ENCODE results near the gene ASTN2.

The ASTN2 gene

DNA sequence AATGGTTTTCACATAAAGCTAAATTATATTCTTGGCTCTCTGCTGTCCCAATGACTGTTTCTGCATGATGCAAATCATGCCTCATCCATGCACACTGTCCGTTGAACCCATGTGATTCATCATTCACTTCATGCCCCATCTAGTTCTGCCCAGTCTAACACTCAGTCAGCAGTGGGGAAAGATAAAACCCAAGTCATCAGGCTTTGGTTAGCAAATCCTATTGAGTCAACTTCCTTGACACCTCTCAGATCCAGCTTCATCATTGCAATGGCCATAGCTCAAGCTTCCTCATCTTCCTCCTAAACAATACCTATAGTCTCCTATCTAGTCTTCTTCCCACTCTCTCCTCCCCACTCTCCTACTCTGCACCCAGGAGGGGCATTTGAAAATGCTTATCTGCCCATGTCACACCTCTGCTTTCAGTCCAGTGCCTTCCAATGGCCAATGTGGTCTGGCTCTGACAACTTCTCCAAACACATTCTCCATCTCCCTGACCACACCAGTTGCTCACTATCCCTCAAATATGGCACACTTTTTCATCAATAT, 993.8 kb downstream of the ASTN2 start:
- Histone ChIP-seq H4K20me1 (no peaks in the 10 kb centered on the region), H3K4me3 (no peak overlapping the region), H3K4me1 (no peaks in the 10 kb centered on the region), H3K36me3 (0 out of 22 replicates have a peak, but pooled peaks cover 0 to 5% (median 0%) of the 10 kb centered on the region in 11 experiments), H3K27me3 (no peaks in the 10 kb centered on the region), H3K4me2 (no peak overlapping the region), H3K27ac (no peak overlapping the region), H3K9me3 (replicated peaks in 1 of 11) (peaks cover 0 to 5% (median 0%) of the 10 kb centered on the region in 11 experiments; a peak in 1 of 22 replicates), H3K9ac (no peak overlapping the region)
- no peak for TF ChIP-seq Cebpa-rat (IDR thresholded peaks at IDR 0.05)

DNA sequence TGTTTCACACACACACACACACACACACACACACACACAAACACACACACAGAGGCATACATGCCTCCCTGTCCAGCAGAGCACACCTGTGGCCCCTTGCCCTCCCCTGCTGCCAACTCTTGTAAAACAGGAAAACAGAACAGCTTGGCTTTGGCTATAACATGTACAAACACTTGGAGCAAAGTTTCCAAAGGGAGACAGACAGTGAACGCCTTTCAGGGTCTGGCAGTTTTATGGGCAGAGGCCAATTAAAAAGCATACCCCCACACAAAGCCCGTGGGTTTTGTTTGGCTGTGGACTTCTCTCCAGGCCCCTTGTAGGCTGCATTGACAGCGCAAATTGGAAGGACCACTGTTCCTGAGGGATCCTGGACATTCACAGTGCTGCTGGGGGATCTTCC, 995.7 kb downstream of the ASTN2 start:
- H4K20me1 ChIP-seq: no peaks in the 10 kb centered on the region
- no peaks in the 10 kb centered on the region for H3K27me3 ChIP-seq
- TF ChIP-seq Cebpa-rat (IDR thresholded peaks at IDR 0.05): no peak
- H3K27ac ChIP-seq: no peak overlapping the region
- H3K4me3 ChIP-seq: no peak overlapping the region
- H3K9ac ChIP-seq: no peak overlapping the region
- H3K4me1 ChIP-seq: no peaks in the 10 kb centered on the region
- H3K9me3 ChIP-seq (replicated peaks in 1 of 11): no peaks in the 10 kb centered on the region
- 0 out of 22 replicates have a peak, but pooled peaks cover 0 to 5% (median 0%) of the 10 kb centered on the region in 11 experiments for H3K36me3 ChIP-seq
- no peak overlapping the region for H3K4me2 ChIP-seq

DNA sequence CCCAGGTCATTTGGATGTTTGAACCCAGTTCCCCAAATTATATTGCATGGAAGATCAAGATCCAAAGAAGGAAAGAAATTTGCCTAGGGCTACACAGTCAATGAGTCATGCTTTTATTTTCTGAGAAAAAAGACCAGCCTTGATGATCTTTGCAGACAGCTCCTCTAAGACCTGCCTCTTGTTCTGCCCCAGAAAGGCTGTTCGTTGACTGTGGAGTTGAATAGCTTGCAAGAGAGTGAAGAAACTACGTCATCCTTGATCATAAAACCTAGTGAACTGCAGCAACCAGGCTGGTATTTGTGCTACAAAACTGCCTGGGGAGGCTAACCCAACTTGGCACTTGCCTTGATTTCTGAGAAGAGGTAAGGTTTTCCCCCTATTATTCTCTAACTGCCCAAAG, 997.4 kb downstream of the ASTN2 start:
- no peak for TF ChIP-seq Cebpa-rat (IDR thresholded peaks at IDR 0.05)
- no peaks in the 10 kb centered on the region for H4K20me1 ChIP-seq

DNA sequence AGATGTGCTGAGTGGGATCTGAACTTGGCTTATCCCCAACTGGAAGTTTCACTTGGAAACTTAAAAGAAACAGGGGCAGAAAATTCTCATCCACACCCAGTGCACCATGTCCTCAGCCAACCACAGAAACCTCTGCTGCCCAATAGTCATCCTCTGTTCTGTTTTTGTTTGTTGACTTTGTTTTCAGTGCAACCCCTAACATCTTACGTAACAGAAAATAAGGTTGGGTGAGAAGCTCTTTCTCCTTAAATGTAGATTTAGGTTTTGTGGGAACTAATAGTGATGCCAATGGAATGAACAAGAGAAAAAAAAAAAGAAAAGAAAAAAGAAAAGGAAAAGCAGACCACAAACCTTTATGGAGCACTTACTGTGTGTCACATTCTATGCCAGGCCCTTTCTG, 998.4 kb downstream of the ASTN2 start:
- H3K9ac ChIP-seq: no peak overlapping the region
- no peaks in the 10 kb centered on the region for H3K27me3 ChIP-seq
- no peaks in the 10 kb centered on the region for H3K9me3 ChIP-seq (replicated peaks in 1 of 11)
- no peak for TF ChIP-seq Cebpa-rat (IDR thresholded peaks at IDR 0.05)
- no peak overlapping the region for H3K4me2 ChIP-seq
- 0 out of 22 replicates have a peak, but pooled peaks cover 0 to 5% (median 0%) of the 10 kb centered on the region in 11 experiments for H3K36me3 ChIP-seq
- H3K4me1 ChIP-seq: no peaks in the 10 kb centered on the region
- H3K27ac ChIP-seq: no peak overlapping the region
- H3K4me3 ChIP-seq: no peak overlapping the region
- no peaks in the 10 kb centered on the region for H4K20me1 ChIP-seq

More for the DNA sequence above, 997.4 kb downstream of the ASTN2 start:
- Histone ChIP-seq H3K9me3 (replicated peaks in 1 of 11) (no peaks in the 10 kb centered on the region), H3K9ac (no peak overlapping the region), H3K27me3 (no peaks in the 10 kb centered on the region), H3K4me1 (no peaks in the 10 kb centered on the region), H3K27ac (no peak overlapping the region), H3K4me2 (no peak overlapping the region), H3K4me3 (no peak overlapping the region), H3K36me3 (0 out of 22 replicates have a peak, but pooled peaks cover 0 to 5% (median 0%) of the 10 kb centered on the region in 11 experiments)

DNA sequence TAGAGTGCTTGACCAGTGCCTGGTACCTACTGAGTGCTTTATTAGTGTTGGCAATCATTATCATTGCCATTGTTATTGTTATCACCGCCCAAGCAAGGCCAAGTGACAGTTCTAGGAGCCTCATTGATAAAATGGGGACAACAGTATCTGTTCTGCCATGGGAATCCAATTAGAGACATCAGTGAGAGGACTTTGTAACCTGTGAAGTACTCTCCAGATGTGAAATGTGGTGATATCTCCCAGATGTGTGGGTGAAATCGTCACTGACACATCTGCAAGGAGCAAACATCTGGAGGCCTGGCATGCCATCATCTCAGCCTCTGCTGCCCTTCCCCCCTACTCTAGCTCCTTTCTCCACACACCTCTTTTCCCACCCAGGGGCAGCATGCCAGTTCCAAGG, 1000.5 kb downstream of the ASTN2 start:
- H3K27ac ChIP-seq: no peak overlapping the region
- no peak overlapping the region for H3K4me2 ChIP-seq
- H3K4me1 ChIP-seq: no peaks in the 10 kb centered on the region
- H3K36me3 ChIP-seq: no peaks in the 10 kb centered on the region
- H3K9ac ChIP-seq: no peak overlapping the region
- no peaks in the 10 kb centered on the region for H4K20me1 ChIP-seq
- no peak overlapping the region for H3K4me3 ChIP-seq
- no peaks in the 10 kb centered on the region for H3K27me3 ChIP-seq
- H3K9me3 ChIP-seq (replicated peaks in 1 of 11): no peaks in the 10 kb centered on the region
- no peak for TF ChIP-seq Cebpa-rat (IDR thresholded peaks at IDR 0.05)

DNA sequence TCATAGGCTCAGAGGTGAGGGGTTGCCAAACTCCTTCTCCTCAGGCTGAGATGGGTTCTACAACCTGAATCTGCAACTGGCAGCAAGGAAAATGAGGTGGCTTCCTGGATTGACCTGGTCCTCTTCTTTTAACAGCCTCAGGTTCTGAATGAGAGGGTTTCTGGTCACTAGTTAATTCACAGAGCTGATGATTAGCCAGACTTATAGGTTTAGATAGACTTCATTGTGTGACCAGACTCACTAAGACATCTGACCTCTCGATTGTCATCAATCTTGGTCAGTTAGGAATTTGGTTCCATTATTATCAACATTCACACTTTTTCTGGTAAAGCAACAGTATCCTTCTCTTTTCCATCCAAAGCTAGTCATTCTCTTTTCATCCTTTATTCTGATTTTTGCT, 1003.4 kb downstream of the ASTN2 start:
- Histone ChIP-seq H3K27ac (no peak overlapping the region), H3K9ac (no peak overlapping the region), H3K4me2 (no peak overlapping the region), H3K36me3 (no peaks in the 10 kb centered on the region), H3K27me3 (no peaks in the 10 kb centered on the region), H4K20me1 (no peaks in the 10 kb centered on the region), H3K4me3 (no peak overlapping the region), H3K4me1 (no peaks in the 10 kb centered on the region), H3K9me3 (replicated peaks in 1 of 11) (no peaks in the 10 kb centered on the region)
- TF ChIP-seq Cebpa-rat (IDR thresholded peaks at IDR 0.05): no peak

DNA sequence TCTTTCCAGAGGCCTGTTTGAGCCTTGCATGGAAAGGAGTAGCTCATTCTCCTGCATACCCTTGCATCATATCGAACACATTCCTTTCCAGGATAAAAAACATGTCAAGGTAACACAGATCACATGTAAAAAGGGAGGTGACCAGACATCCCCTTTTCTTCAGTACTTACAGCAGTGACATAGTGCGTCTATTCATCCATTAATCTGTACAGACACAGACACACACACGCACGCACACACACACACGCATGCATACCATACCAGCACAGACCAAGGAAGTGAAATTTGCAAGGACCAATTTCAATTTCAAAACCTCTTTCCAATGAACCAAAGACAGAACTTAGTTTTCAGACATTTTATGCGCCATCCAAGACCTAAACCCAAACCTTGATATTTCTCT, 1005.2 kb downstream of the ASTN2 start:
- Histone ChIP-seq H3K36me3 (no peaks in the 10 kb centered on the region), H3K27me3 (no peaks in the 10 kb centered on the region), H4K20me1 (no peaks in the 10 kb centered on the region), H3K27ac (no peak overlapping the region), H3K4me3 (no peak overlapping the region), H3K4me1 (no peaks in the 10 kb centered on the region; a peak in 1 of 20 replicates), H3K9me3 (replicated peaks in 1 of 11) (no peaks in the 10 kb centered on the region), H3K9ac (no peak overlapping the region), H3K4me2 (no peak overlapping the region)
- TF ChIP-seq Cebpa-rat (IDR thresholded peaks at IDR 0.05): no peak

DNA sequence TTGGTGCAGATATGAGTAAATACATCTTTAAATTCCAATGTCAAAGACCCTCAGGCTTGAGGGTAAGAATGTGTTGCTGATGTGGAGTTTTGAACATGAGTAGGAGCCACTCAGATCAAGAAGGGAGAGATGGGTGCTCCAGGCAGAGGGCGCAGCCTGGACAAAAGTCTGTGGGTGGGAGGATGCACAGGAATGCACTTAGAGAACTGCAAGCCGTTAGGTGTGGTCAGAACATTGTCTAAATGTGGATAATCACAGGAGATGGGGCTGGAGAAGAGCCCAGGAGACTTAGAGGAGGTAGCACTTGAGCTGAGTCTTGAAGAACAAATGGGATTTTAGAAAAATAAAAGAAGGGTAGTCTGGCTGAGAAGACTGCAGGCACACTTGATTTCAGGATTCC, 1005.7 kb downstream of the ASTN2 start:
- Histone ChIP-seq H3K36me3 (no peaks in the 10 kb centered on the region), H4K20me1 (no peaks in the 10 kb centered on the region), H3K27me3 (no peaks in the 10 kb centered on the region)

DNA sequence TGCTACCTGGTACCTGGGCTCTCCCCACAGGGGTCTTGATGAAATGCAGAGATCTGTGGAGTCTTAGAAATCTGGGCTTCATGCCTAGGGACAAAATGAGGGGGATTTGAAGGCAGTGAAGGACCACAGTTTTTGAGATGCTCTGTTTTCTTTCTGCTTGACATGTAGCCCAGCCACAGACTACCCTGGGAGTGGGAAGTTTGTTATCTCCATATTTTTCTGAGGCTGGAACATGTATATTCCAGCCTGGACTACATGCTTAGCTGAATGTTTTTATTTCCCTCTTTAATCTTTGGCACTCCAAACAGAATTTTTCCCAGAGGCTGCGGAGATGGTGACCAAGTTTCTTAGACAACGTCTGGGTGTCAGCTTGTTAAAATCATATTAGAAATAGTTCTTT, 1008.4 kb downstream of the ASTN2 start:
- no peak overlapping the region for H3K9ac ChIP-seq
- H3K27me3 ChIP-seq: no peaks in the 10 kb centered on the region
- H3K4me3 ChIP-seq: no peak overlapping the region
- peaks cover 0 to 5% (median 0%) of the 10 kb centered on the region in 10 experiments; a peak in 4 of 20 replicates for H3K4me1 ChIP-seq
- no peaks in the 10 kb centered on the region for H3K9me3 ChIP-seq (replicated peaks in 1 of 11)
- TF ChIP-seq Cebpa-rat (IDR thresholded peaks at IDR 0.05): no peak
- no peaks in the 10 kb centered on the region for H3K36me3 ChIP-seq
- no peak overlapping the region for H3K27ac ChIP-seq
- H4K20me1 ChIP-seq: no peaks in the 10 kb centered on the region
- no peak overlapping the region for H3K4me2 ChIP-seq

More for the DNA sequence above, 1005.7 kb downstream of the ASTN2 start:
- Histone ChIP-seq H3K4me2 (no peak overlapping the region), H3K9me3 (replicated peaks in 1 of 11) (no peaks in the 10 kb centered on the region), H3K9ac (no peak overlapping the region), H3K4me3 (no peak overlapping the region), H3K4me1 (peaks cover 0 to 4% (median 0%) of the 10 kb centered on the region in 10 experiments; a peak in 4 of 20 replicates), H3K27ac (no peak overlapping the region)
- TF ChIP-seq Cebpa-rat (IDR thresholded peaks at IDR 0.05): no peak

DNA sequence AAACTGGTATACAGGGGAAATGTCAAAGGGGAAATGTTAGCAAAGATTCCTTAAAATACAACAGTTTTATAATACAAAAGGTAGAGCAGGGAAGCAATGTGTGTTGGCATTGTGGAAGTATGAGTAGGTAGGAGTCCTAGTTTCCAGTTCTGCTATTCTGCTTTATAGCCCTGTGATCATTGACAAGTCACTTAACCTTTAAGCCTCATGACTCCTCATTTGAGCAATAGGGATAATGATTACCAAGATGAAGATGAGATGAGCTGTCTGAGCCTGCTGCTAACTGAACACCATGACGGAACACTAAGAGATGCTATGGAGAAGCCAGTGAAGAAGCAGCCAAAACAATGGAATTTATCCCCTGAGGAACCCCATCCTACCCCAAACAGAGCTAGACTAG, 1009.5 kb downstream of the ASTN2 start:
- Histone ChIP-seq H3K9me3 (replicated peaks in 1 of 11) (no peaks in the 10 kb centered on the region), H4K20me1 (no peaks in the 10 kb centered on the region), H3K27ac (no peak overlapping the region), H3K4me1 (peaks cover 0 to 5% (median 0%) of the 10 kb centered on the region in 10 experiments; a peak in 4 of 20 replicates), H3K27me3 (no peaks in the 10 kb centered on the region), H3K4me2 (no peak overlapping the region), H3K36me3 (no peaks in the 10 kb centered on the region), H3K9ac (no peak overlapping the region), H3K4me3 (no peak overlapping the region)
- no peak for TF ChIP-seq Cebpa-rat (IDR thresholded peaks at IDR 0.05)

Data from BLaER1 treated with 17β-estradiol and CSF1 and Interleukin-3, amounts not matched to agents 10 nM and 100 nM (cell line).